GM12873 (cell line): ENCODE measurements around the gene TCERG1L.

Experiments used
- CTCF ChIP-seq: IDR thresholded peaks from 2 replicates; pipeline ENCODE4 v1.5.1; 2012; ENCODE audit warnings: low read depth, mild to moderate bottlenecking, moderate library complexity, low read length, control low read depth; ENCODE audit not compliant: insufficient read depth; ENCODE audit errors: missing control alignments

TCERG1L gene

GRCh38 chr10:131124945-131125344, 186.6 kb downstream of the TCERG1L start:
- no peak for TF ChIP-seq CTCF

- TF ChIP-seq CTCF, result no peak
These were observed 188.0 kb downstream of the TCERG1L start for GRCh38 chr10:131123496-131123895.

GRCh38 chr10:131121511-131122035, 189.9 kb downstream of the TCERG1L start:
- no peak for TF ChIP-seq CTCF

GRCh38 chr10:131119626-131120355, 191.7 kb downstream of the TCERG1L start:
- no peak for TF ChIP-seq CTCF

- TF ChIP-seq CTCF, result no peak
These were observed 193.9 kb downstream of the TCERG1L start for GRCh38 chr10:131117416-131118212.

GRCh38 chr10:131116991-131117375, 194.5 kb downstream of the TCERG1L start:
- no peak for TF ChIP-seq CTCF
